Tibial artery (tissue), 4 donors: ENCODE measurements around the gene SLC19A3.
"Not testable (repeated sequence)": the region's sequence is repeated elsewhere in the genome, so short reads cannot be mapped to it uniquely, and the experiment has no call there.

Experiments
- DNase-seq, 2 donors: peaks; one replicate each; pipeline ENCODE4 v3.0.0-alpha.2; 2019
- H3K27ac ChIP-seq, 2 donors: fragments of 200-600 bp; sonication (generic) in 1 of 2; 1 replicate in 1 of 2; 2 replicates in 1 of 2; pipeline ENCODE4 v1.5.1; 2018 to 2019; ENCODE audit warnings: mild to moderate bottlenecking in 1 of 2
- H3K27me3 ChIP-seq, 2 donors: fragments of 200-600 bp; sonication (generic) in 1 of 2; one replicate each; pipeline versions ENCODE4 v1.5.1 to v1.6.0; 2016 to 2019
- H3K36me3 ChIP-seq, 3 donors: fragments of 200-600 bp; sonication (generic) in 2 of 3; one replicate each; pipeline ENCODE4 v1.5.1; 2016 to 2019; ENCODE audit warnings: mild to moderate bottlenecking in 2 of 3
- H3K4me1 ChIP-seq, 4 donors: fragments of 200-600 bp; sonication (generic) in 2 of 4; 1 replicate in 3 of 4; 2 replicates in 1 of 4; pipeline ENCODE4 v1.5.1; 2016 to 2019
- H3K4me3 ChIP-seq, 2 donors: fragments of 200-600 bp; sonication (generic) in 1 of 2; 1 replicate in 1 of 2; 2 replicates in 1 of 2; pipeline ENCODE4 v1.5.1; 2018 to 2019; ENCODE audit warnings: mild to moderate bottlenecking in 2 of 2
- H3K9me3 ChIP-seq, 3 donors: fragments of 200-600 bp; sonication (generic) in 1 of 3; one replicate each; pipeline ENCODE4 v1.5.1; 2016 to 2019
- CTCF ChIP-seq, 2 experiments: fragments of 200-600 bp in 1 of 2; fragments of 450-650 bp in 1 of 2; IDR thresholded peaks; one replicate each; pipeline ENCODE4 v1.5.1; 2017 to 2019; ENCODE audit warnings: antibody characterized with exemption in 2 of 2, mild to moderate bottlenecking in 1 of 2, moderate library complexity in 1 of 2
- intact Hi-C: fragments of 100-400 bp; cut with DNase I; formaldehyde crosslinking; loops from one replicate; pipeline ENCODE4 v1.15.0; 2023; ENCODE audit warnings: low total_unique reads

The SLC19A3 gene

GRCh38 chr2:227759411-227760118 lies 41.7 kb upstream of the SLC19A3 start:
- no peak for TF ChIP-seq CTCF (IDR thresholded peaks at IDR 0.05)
- Histone ChIP-seq H3K27me3 (no peaks in the 10 kb centered on the region), H3K36me3 (no peaks in the 10 kb centered on the region), H3K4me3 (no peak overlapping the region), H3K27ac (no peak overlapping the region), H3K4me1 (no peaks in the 10 kb centered on the region), H3K9me3 (no peaks in the 10 kb centered on the region)
- intact Hi-C loops = loop anchor here (5.0 to 10.0 kb wide), 3 partner anchors 97 to 355 kb away; partner anchors contain the start of gene AGFG1
- DNase-seq = peak in 1 of 2 donors; percentile 44

DNA sequence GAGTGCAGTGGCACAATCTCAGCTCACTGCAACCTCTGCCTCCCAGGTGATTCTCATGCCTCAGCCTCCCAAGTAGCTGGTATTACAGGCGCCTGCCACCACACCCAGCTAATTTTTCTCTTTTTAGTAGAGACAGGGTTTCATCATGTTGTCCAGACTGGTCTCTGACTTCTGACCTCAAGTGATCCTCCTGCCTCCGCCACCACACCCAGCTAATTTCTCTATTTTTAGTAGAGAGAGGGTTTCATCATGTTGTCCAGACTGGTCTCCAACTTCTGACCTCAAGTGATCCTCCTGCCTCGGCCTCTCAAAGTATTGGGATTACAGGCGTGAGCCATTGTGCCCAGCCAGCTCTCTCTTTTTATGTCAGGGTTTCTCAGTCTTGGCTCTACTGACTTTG lies 38.4 kb upstream of the SLC19A3 start:
- H3K4me3 ChIP-seq, H3K27ac ChIP-seq, H3K9me3 ChIP-seq, H3K27me3 ChIP-seq, H3K4me1 ChIP-seq, intact Hi-C loops, H3K36me3 ChIP-seq: not testable (repeated sequence)
- DNase-seq = peak in 1 of 2 donors; percentile 10

DNA sequence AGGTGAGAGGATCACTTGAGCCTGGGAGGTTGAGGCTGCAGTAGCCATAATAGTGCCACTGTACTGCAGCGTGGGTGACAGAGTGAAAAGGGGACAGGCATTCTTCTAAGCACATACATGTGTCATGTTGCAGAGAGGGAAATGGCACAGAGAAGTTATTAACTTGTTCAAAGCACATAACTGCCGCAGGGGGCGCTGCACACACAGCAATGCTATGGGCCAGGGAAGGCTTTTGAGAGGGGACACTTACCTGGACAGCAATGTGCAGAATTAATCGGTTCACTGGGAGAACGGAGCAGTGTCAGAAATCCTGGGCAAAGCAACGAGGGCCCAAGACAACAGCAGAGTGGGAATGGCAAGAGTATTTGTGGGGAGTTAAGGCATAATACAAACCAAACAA lies 30.3 kb upstream of the SLC19A3 start:
- no peak for DNase-seq
- Histone ChIP-seq H3K9me3 (no peaks in the 10 kb centered on the region), H3K27ac (no peak overlapping the region), H3K4me3 (no peak overlapping the region), H3K4me1 (no peaks in the 10 kb centered on the region), H3K27me3 (no peaks in the 10 kb centered on the region), H3K36me3 (no peaks in the 10 kb centered on the region)
- no peak for TF ChIP-seq CTCF (IDR thresholded peaks at IDR 0.05)
- intact Hi-C loops = no loop called here

- no peak for TF ChIP-seq CTCF (IDR thresholded peaks at IDR 0.05)
- H3K4me1 ChIP-seq = no peaks in the 10 kb centered on the region
- no peak within 1 kb of the TSS for H3K4me3 ChIP-seq
- H3K27me3 ChIP-seq = no peaks in the 10 kb centered on the region
- intact Hi-C loops = no loop called here
- DNase-seq = no peak
- no peaks in the 10 kb centered on the region for H3K9me3 ChIP-seq
- H3K36me3 ChIP-seq = no peaks in the 10 kb centered on the region
- no peak within 1 kb of the TSS for H3K27ac ChIP-seq
Observed at GRCh38 chr2:227745594-227745993, 27.8 kb upstream of the SLC19A3 start, which contains the start of gene SCYGR8. SCYGR8 (plus strand) TSS chr2:227745894; CDS start chr2:227745894, 0 bp downstream.

DNA sequence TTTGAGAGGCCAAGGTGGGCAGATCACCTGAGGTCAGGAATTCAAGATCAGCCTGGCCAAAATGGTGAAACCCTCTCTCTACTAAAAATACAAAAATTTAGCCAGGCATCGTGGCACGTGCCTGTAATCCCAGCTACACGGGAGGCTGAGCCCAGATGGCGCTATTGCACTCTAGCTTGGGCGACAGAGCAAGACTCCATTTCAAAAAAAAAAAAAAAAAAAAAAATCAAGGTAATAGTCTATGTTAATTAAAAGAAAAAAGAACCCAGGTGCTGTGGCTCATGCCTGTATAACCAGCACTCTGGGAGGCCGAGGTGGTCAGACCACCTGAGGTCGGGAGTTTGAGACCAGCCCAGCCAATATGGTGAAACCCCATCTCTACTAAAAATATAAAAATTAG lies 22.9 kb upstream of the SLC19A3 start:
- H3K9me3 ChIP-seq, H3K27me3 ChIP-seq, DNase-seq, H3K4me3 ChIP-seq, H3K27ac ChIP-seq, H3K36me3 ChIP-seq, H3K4me1 ChIP-seq, intact Hi-C loops: not testable (repeated sequence)

DNA sequence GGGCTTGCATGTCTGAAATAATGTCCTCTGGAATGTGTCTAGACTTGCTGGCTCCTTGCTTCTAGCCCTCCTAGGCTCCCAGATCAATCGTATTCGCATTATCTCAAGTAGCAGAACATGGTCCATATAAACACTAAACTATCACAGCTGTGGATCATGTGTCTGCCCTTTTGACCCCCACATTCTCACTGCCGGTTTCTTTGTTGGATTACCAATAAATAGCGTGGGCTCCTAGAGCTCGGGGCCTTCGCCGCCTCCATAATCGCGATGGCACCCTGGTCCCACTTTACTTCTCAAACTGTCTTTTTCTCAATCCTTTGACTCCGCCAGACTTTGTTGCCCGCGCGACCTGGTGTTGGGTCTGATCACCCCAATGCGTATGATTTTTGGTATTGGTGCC lies 21.5 kb upstream of the SLC19A3 start:
- TF ChIP-seq CTCF (IDR thresholded peaks at IDR 0.05) = no peak
- Histone ChIP-seq H3K4me1 (no peaks in the 10 kb centered on the region), H3K27ac (no peak overlapping the region), H3K9me3 (no peaks in the 10 kb centered on the region), H3K4me3 (no peak overlapping the region), H3K27me3 (no peaks in the 10 kb centered on the region), H3K36me3 (no peaks in the 10 kb centered on the region)
- intact Hi-C loops = no loop called here
- DNase-seq = no peak

DNA sequence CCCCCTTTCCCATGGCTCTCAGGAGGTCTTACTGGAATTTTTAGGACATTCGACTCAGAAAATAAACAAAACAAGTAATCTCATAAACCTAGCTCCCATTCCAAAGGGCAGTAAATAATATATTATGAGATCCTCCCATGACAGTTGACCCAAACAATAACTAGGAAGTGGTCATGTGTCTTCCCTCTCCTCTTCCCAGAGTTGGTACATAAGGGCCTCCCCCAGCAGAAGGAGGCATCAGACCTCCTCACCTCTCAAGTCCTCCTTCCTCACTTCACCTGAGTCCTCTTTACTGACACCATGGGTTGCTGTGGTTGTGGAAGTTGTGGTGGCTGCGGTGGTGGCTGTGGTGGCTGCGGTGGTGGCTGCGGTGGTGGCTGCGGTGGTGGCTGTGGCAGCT lies 10.2 kb upstream of the SLC19A3 start, which contains the start of gene SCYGR7:
SCYGR7 (plus strand) TSS at position 301 of the 400 bp plus-strand sequence; CDS start at position 301, 0 bp downstream.
- Histone ChIP-seq H3K4me3 (no peak within 1 kb of the TSS), H3K27me3 (peaks cover 0 to 7% of the 10 kb centered on the region in 2 donors), H3K36me3 (no peaks in the 10 kb centered on the region), H3K27ac (no peak within 1 kb of the TSS), H3K4me1 (no peaks in the 10 kb centered on the region), H3K9me3 (no peaks in the 10 kb centered on the region)
- no peak for TF ChIP-seq CTCF (IDR thresholded peaks at IDR 0.05)
- intact Hi-C loops = no loop called here
- DNase-seq = no peak
